GM10248 (cell line): Measurements from ENCODE around the gene FUT2.

Experiments used
- CTCF ChIA-PET: fragments of 300-600 bp; sonication (Branson Sonifier 250); formaldehyde crosslinking; extraction: SDS; loops from one replicate; lab custom pipeline; 2021; ENCODE audit warnings: antibody characterized with exemption; lab: Yijun Ruan, JAX
- POLR2A ChIA-PET: fragments of 350-650 bp; sonication (Branson Sonifier 250); formaldehyde crosslinking; extraction: SDS; loops from one replicate; lab custom pipeline; 2020; ENCODE audit warnings: antibody characterized with exemption; lab: Yijun Ruan, JAX
- DNase-seq: peaks from one replicate; pipeline ENCODE4 v3.0.0; 2012; ENCODE audit errors: extremely low spot score
- TF ChIP-seq, protein P1 (sequence below): IDR thresholded peaks from 2 replicates; pipeline ENCODE4 v1.5.1; 2012; ENCODE audit warnings: mild to moderate bottlenecking, low read depth; ENCODE audit errors: extremely low read depth, missing control alignments, control extremely low read depth

The FUT2 gene

DNA sequence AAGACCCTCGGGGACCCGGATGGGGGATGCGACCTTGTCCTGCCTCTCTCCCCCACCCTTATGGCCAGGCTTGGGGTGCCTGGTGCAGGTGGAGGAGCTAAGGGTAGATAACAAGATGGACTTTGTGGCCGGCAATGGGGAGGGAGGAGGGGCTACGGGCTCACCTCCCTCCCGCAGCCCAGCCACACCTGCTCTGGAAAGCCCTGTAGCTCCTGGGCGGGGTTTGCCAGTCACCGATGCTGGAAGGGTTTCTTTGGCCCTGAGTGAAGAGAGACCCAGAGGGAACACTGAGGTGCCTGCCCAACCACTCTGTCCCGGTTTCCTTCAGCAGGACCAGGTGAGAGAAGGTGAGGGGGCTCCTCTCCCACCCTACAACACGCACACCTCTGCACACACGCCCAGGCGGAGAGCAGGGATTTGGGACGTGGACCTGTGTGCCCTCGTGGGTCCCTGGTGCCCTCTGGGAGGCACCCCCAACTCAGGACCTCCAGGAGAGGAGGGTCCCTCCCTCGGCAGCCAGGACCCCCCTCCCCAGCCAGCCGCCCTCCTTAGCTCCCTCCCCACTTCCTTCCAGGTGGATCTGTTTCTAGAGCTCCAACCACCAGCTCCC lies at the start of gene FUT2:
Gene FUT2 (plus strand): TSS at position 229 of the 610 bp plus-strand sequence. CDS start 6,986 bp downstream, outside the sequence.
- no peak for DNase-seq
- ChIA-PET CTCF (interaction anchor here (0.7 to 1.0 kb wide), 3 partner anchors 23 to 100 kb away, joined by 3 to 4 read pairs (median 3); partner anchors contain the start of gene NTN5), POLR2A (no interaction called here)
- TF ChIP-seq, protein P1, sequence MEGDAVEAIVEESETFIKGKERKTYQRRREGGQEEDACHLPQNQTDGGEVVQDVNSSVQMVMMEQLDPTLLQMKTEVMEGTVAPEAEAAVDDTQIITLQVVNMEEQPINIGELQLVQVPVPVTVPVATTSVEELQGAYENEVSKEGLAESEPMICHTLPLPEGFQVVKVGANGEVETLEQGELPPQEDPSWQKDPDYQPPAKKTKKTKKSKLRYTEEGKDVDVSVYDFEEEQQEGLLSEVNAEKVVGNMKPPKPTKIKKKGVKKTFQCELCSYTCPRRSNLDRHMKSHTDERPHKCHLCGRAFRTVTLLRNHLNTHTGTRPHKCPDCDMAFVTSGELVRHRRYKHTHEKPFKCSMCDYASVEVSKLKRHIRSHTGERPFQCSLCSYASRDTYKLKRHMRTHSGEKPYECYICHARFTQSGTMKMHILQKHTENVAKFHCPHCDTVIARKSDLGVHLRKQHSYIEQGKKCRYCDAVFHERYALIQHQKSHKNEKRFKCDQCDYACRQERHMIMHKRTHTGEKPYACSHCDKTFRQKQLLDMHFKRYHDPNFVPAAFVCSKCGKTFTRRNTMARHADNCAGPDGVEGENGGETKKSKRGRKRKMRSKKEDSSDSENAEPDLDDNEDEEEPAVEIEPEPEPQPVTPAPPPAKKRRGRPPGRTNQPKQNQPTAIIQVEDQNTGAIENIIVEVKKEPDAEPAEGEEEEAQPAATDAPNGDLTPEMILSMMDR: no peak

DNA sequence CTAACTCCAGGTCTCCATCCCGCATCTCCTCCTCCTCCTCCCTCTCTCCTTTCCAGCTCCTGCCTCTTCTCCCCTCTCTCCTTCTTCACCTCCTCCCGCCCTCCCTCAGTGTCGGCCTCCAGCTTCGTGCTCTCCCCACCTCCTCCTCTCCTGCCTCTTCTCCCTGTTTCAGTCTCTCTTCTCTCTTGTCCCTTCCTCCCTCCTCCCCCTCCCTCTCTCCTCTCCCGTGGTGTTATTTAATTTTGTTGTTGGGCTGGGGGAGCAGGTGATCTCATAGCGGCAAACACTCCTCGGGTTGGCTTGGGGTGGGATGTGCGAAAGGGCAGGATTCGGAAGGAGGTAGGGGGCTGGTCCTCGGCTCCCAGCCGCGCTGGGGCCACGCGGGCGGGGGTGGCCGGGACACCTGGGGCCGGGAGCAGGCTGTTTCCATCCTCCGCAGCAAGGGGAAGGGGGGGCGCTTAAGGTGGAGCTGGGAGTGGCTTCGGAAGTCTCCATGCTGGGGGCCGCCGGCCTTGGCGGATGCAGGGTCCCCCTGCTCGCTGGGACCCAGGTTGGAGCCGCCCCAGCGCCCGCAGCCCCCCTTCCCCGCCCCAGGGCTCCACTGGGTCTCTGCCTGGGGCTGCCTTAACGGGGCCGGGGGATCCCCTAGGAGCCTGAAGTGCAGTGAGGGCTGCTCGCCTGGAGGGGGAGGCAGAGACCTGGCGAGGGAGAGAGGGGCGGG lies 49.6 kb upstream of the FUT2 start, which contains the start of gene CA11:
Gene CA11 (minus strand): TSS at position 187 of the 721 bp plus-strand sequence. CDS start 555 bp downstream, outside the sequence.
- ChIA-PET CTCF (interaction anchor here (0.6 to 3.1 kb wide), 26 partner anchors 9 to 324 kb away, joined by 3 to 23 read pairs (median 4); partner anchors contain the start of genes DBP and HSD17B14), POLR2A (interaction anchor here (0.6 to 1.0 kb wide), 2 partner anchors 27 to 38 kb away, joined by 5 read pairs; partner anchors contain the start of genes RPL18 and SPHK2)
- DNase-seq: peak; percentile 93
- TF ChIP-seq, protein P1: peak; percentile 98

DNA sequence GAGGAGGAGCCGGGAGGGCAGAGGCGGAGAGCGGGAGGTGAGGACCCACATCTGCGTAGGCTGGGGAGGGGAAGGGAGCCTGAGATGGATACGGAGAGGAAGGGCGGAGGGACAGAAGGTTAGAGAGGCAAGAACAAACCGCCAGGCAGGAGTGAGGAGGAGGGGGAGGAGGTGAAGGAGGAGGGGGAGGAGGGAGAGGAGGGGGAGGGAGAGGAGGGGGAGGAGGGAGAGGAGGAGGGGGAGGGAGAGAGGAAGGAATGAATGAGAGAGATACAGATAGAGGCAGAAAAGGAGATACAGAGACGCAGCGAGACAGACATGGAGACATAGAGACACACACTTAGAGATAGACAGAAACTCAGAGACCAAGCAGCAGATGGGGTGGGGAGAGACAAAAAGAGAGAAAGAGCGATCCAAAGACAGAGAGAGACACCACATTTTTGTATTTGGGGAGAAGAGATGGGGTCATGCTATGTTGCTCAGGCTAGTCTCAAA lies 49.0 kb upstream of the FUT2 start:
- CTCF ChIA-PET: interaction anchor here (0.6 to 3.1 kb wide), 9 partner anchors 10 to 324 kb away, joined by 3 to 23 read pairs (median 5); partner anchors contain the start of genes DBP and HSD17B14

DNA sequence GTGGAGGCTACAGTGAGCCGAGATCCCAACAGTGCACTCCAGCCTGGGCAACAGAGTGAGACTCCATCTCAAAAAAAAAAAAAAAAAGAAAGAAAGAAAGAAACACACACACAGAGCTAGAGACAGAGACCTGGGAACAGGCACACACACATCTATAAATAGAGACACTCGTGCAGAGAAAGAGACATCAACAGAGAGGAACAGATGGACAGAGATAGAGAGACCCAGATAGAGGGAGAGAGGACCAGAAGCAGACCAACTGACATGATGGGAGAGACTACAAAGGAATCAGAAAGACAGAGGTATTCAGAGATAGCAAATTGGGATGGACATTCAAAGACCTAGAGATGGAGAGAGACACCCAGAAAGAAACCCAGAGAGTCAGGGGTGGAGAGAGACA lies 47.6 kb upstream of the FUT2 start:
- TF ChIP-seq, protein P1: no peak
- POLR2A ChIA-PET: no interaction called here
- DNase-seq: no peak
- CTCF ChIA-PET: interaction anchor here (1.4 kb wide), 1 partner anchor 8 kb away, joined by 3 read pairs; no protein-coding TSS in a partner anchor

More for the DNA sequence above, 49.0 kb upstream of the FUT2 start:
- TF ChIP-seq, protein P1: no peak
- POLR2A ChIA-PET: interaction anchor here (0.6 to 1.0 kb wide), 2 partner anchors 28 to 37 kb away, joined by 5 read pairs; partner anchors contain the start of genes RPL18 and SPHK2
- DNase-seq: no peak

DNA sequence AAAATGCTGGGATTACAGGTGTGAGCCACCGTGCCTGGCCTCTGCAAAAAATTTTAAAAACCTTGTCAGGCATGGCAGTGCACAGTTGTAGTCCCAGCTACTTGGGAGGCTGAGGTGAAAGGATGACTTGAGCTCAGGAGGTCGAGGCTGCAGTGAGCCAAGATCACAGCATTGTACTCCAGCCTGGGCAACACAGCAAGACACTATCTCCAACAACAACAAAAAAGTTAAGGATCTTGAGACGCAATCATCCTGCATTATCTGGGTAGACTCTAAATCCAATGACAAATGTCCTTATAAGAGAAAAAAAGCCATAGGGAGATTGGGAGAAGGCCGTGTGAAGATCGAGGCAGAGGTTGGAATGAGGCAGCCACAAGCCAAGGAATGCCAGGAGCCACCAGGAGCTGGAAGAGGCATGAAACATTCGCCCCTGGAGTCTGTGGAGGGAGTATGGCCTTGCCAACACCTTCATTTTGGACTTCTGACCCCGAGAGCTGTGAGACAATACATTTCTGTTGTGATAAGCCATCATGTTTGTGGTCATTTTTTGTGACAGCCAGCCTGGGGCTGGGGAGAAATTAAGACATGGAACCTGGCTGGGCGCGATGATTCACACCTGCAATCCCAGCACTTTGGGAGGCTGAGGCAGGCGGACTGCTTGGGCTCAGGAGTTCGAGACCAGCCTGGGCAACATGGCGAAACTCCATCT lies 44.6 kb upstream of the FUT2 start:
- ChIA-PET POLR2A (no interaction called here), CTCF (interaction anchor here (1.5 kb wide), 1 partner anchor 45 kb away, joined by 3 read pairs; no protein-coding TSS in a partner anchor)
- TF ChIP-seq, protein P1: no peak
- DNase-seq: no peak
